GM06990 (cell line): ENCODE results near the gene NKX6-2.
"Not testable (repeated sequence)": the region's sequence is repeated elsewhere in the genome, so short reads cannot be mapped to it uniquely, and the experiment has no call there.

Experiments used
- DNase-seq: peaks from one replicate; pipeline ENCODE4 v3.0.0-alpha.2; 2011; ENCODE audit not compliant: insufficient read length; ENCODE audit errors: extremely low read depth
- H3K27me3 ChIP-seq: replicated peaks from 2 replicates; pipeline ENCODE4 v1.6.0; 2011; ENCODE audit warnings: low read length; ENCODE audit not compliant: control insufficient read depth, insufficient read depth
- H3K36me3 ChIP-seq: 2 replicates; pipeline ENCODE4 v1.5.1; 2011; ENCODE audit warnings: low read length; ENCODE audit not compliant: control insufficient read depth, insufficient read depth
- H3K4me3 ChIP-seq: replicated peaks from 2 replicates; pipeline ENCODE4 v1.5.1; 2011; ENCODE audit warnings: low read depth, mild to moderate bottlenecking, control low read depth, low read length
- TF ChIP-seq, protein P1 (sequence below): IDR thresholded peaks from 2 replicates; pipeline ENCODE4 v1.5.1; 2011; ENCODE audit warnings: low read length, control low read depth, mild to moderate bottlenecking, inconsistent platforms; ENCODE audit not compliant: insufficient read depth, poor library complexity, severe bottlenecking

NKX6-2 gene

DNA sequence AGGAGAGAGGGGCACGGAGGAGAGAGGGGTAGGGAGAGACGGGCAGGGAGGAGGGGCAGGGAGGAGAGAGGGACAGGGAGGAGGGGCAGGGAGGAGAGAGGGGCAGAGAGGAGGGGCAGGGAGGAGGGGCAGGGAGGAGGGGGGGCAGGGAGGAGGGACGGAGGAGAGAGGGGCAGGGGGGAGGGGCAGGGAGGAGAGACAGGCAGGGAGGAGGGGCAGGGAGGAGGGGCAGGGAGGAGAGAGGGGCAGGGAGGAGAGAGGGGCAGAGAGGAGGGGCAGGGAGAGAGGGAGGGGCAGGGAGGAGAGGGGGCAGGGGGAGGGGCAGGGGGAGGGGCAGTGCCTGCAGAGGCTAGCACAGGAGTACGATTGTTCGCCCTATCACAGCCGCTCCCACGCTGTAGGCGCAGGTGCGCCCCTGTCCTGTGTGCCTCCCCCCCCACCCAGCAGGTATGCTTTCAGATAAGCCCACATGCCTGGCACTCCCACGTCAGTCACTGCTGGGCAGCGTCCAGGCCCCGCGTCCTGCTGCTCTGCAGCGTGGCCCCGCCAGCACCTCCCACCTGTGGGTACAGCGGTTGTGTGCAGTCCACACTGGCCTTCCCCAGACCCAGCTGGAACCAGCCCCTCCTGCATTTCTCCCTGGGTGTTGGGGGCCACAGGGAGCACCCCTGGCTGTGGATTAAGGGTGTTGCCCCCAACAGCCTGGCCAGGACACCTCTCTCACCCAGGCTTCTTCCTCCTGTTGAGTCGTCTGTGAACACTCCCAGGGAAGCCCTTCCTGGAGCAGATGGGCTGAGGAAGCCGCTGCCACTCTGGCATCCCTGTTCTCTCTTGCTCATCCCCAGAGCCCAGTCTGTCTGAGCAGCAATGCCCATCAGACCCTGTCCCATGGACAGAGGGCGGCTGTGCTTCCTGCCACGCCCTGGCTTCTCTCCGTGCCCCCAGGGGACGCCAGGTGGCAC lies 10.8 kb downstream of the NKX6-2 start:
- Histone ChIP-seq H3K27me3 (no peaks in the 10 kb centered on the region), H3K4me3 (no peak overlapping the region), H3K36me3 (no peaks in the 10 kb centered on the region; the same call in none of the 2 replicates)
- TF ChIP-seq, protein P1, sequence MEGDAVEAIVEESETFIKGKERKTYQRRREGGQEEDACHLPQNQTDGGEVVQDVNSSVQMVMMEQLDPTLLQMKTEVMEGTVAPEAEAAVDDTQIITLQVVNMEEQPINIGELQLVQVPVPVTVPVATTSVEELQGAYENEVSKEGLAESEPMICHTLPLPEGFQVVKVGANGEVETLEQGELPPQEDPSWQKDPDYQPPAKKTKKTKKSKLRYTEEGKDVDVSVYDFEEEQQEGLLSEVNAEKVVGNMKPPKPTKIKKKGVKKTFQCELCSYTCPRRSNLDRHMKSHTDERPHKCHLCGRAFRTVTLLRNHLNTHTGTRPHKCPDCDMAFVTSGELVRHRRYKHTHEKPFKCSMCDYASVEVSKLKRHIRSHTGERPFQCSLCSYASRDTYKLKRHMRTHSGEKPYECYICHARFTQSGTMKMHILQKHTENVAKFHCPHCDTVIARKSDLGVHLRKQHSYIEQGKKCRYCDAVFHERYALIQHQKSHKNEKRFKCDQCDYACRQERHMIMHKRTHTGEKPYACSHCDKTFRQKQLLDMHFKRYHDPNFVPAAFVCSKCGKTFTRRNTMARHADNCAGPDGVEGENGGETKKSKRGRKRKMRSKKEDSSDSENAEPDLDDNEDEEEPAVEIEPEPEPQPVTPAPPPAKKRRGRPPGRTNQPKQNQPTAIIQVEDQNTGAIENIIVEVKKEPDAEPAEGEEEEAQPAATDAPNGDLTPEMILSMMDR: no peak
- DNase-seq: no peak

- no peak for DNase-seq
- no peaks in the 10 kb centered on the region; the same call in none of the 2 replicates for H3K36me3 ChIP-seq
- TF ChIP-seq, protein P1: no peak
- H3K27me3 ChIP-seq: no peaks in the 10 kb centered on the region
- H3K4me3 ChIP-seq: no peak overlapping the region
Observed at GRCh38 chr10:132774181-132774901, 11.6 kb downstream of the NKX6-2 start.

DNA sequence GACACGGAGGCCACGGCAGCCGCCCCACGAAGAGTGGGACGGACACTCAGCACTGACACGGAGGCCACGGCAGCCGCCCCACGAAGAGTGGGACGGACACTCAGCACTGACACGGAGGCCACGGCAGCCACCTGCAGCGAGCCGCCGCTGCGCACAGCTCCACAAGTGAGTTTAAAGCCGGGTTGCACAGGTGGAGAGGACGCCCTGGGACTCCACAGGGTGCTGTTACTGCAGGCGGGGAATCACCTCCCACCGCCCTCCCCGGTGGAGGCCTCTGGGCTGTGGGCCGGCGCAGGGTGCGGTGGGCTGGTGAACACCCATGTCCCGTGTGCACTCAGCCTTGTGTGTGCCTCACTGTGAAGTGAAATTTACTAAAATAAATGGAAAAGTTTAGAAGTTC lies 13.1 kb downstream of the NKX6-2 start:
- H3K36me3 ChIP-seq, DNase-seq, H3K27me3 ChIP-seq, H3K4me3 ChIP-seq: not testable (repeated sequence)

DNA sequence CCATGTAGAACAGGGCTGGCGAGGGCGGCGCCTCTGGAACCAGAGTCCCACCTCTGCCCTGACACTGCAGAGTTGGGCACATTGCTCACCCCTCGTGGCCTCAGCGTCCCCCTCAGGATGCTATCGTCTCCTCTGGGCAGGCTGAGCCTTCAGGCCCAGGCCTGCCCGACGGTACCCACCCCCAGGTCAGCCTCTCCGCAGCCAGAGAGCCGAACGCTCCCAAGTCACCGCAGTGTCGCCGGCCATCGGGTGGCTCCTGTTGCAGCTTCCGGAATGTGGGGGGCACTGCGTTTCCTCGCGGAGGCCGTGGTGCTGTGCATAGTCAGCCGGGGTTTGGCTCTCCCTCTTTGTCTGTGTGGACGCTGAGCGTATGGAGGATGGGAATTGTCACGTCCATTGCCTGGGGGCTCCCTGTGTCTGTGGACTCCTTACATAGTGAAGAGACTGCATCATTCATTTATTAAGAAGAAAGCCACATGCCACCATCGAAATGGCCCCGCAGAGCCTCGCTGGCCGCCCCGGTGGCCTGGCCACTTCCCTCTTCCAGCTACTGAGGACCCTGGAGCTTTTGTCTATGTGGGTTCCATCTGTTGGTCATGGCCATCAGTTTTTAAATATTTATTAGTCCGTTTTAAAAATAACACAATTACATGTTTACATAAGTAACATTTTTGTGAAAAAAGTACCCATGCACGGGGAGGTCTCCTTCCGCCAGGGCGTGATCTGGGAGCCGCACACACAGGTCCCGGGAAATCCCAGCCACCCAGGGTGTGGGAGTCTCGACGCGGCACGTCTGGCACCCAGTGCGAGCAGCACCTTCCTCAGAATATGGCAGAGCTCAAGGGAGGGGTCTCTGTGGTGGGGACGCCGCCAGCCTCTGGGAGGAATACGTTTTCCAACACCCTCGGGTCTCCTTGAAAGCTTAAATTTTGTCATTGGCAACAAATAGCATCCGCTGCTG lies 15.6 kb downstream of the NKX6-2 start:
- TF ChIP-seq, protein P1: no peak
- no peak for DNase-seq
- Histone ChIP-seq H3K4me3 (no peak overlapping the region), H3K27me3 (no peaks in the 10 kb centered on the region), H3K36me3 (no peaks in the 10 kb centered on the region)

- TF ChIP-seq, protein P1: no peak
- H3K4me3 ChIP-seq: no peak overlapping the region
- H3K36me3 ChIP-seq: no peaks in the 10 kb centered on the region
- no peak for DNase-seq
- no peaks in the 10 kb centered on the region for H3K27me3 ChIP-seq
Observed at GRCh38 chr10:132768346-132769248, 17.4 kb downstream of the NKX6-2 start.
